Measurements from ENCODE around the gene GLOD4. TPM values are rescaled to one million over a fixed set of nuclear protein-coding genes. Genes with fewer than 3 reads are reported as not detected.

Gene GLOD4
- total and polyA plus RNA-seq, 11 donors: 14.0 to 39.7 (median 25.4) TPM

- H3K9me3 ChIP-seq: peaks cover 0 to 7% (median 0%) of the 10 kb centered on the region in 12 donors
- H3K27ac ChIP-seq: no peak overlapping the region
- H3K4me3 ChIP-seq: no peak overlapping the region
- TF ChIP-seq, protein P1, sequence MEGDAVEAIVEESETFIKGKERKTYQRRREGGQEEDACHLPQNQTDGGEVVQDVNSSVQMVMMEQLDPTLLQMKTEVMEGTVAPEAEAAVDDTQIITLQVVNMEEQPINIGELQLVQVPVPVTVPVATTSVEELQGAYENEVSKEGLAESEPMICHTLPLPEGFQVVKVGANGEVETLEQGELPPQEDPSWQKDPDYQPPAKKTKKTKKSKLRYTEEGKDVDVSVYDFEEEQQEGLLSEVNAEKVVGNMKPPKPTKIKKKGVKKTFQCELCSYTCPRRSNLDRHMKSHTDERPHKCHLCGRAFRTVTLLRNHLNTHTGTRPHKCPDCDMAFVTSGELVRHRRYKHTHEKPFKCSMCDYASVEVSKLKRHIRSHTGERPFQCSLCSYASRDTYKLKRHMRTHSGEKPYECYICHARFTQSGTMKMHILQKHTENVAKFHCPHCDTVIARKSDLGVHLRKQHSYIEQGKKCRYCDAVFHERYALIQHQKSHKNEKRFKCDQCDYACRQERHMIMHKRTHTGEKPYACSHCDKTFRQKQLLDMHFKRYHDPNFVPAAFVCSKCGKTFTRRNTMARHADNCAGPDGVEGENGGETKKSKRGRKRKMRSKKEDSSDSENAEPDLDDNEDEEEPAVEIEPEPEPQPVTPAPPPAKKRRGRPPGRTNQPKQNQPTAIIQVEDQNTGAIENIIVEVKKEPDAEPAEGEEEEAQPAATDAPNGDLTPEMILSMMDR (IDR thresholded peaks at IDR 0.05): no peak
- no peak for TF ChIP-seq POLR2A (IDR thresholded peaks at IDR 0.05)
- ATAC-seq (no peak), DNase-seq (no peak)
- no peaks in the 10 kb centered on the region for H3K27me3 ChIP-seq
- intact Hi-C loops (cut with DNase I): no loop called here
- 91 to 96% (median 93%) methylated on average over 5 of the region's 5 CpGs for WGBS, 4 donors
- peaks cover 0 to 5% (median 0%) of the 10 kb centered on the region in 9 donors for H3K36me3 ChIP-seq
- H3K4me1 ChIP-seq: peaks cover 0 to 7% (median 0%) of the 10 kb centered on the region in 12 donors
Measured at GRCh38 chr17:828761-829160, 46.7 kb upstream of the GLOD4 start.

- Histone ChIP-seq H3K27ac (no peak overlapping the region), H3K9me3 (peaks cover 0 to 4% (median 0%) of the 10 kb centered on the region in 12 donors), H3K27me3 (no peaks in the 10 kb centered on the region), H3K4me3 (no peak overlapping the region), H3K36me3 (peaks cover 0 to 18% (median 0%) of the 10 kb centered on the region in 9 donors), H3K4me1 (peaks cover 0 to 7% (median 0%) of the 10 kb centered on the region in 12 donors)
- DNase-seq (no peak), ATAC-seq (no peak)
- WGBS, 4 donors: 88 to 95% (median 93%) methylated on average over 10 to 21 of the region's 21 CpGs
- intact Hi-C loops (cut with DNase I): no loop called here
- TF ChIP-seq POLR2A (IDR thresholded peaks at IDR 0.05): no peak
- TF ChIP-seq, protein P1 (IDR thresholded peaks at IDR 0.05): no peak
Measured at GRCh38 chr17:826778-827177, 44.7 kb upstream of the GLOD4 start.

GRCh38 chr17:825216-825615 lies 43.1 kb upstream of the GLOD4 start:
- DNase-seq (no peak), ATAC-seq (no peak)
- peaks cover 0 to 19% (median 0%) of the 10 kb centered on the region in 9 donors for H3K36me3 ChIP-seq
- no peak overlapping the region for H3K27ac ChIP-seq
- no peaks in the 10 kb centered on the region for H3K27me3 ChIP-seq
- peaks cover 0 to 7% (median 0%) of the 10 kb centered on the region in 12 donors for H3K4me1 ChIP-seq
- no peaks in the 10 kb centered on the region for H3K9me3 ChIP-seq
- 83 to 91% (median 87%) methylated on average over 17 of the region's 17 CpGs for WGBS, 4 donors
- no peak overlapping the region for H3K4me3 ChIP-seq
- TF ChIP-seq, protein P1 (IDR thresholded peaks at IDR 0.05): no peak
- TF ChIP-seq POLR2A (IDR thresholded peaks at IDR 0.05): no peak
- intact Hi-C loops (cut with DNase I): no loop called here

- WGBS, 4 donors: 76 to 91% (median 80%) methylated on average over 15 to 16 of the region's 16 CpGs
- intact Hi-C loops (cut with DNase I): no loop called here
Measured at GRCh38 chr17:824378-824777, 42.3 kb upstream of the GLOD4 start.

More at GRCh38 chr17:824378-824777, 42.3 kb upstream of the GLOD4 start:
- DNase-seq: no peak
- no peak overlapping the region for H3K27ac ChIP-seq
- peak in 3 of 4 donors; percentile 65 to 75 (median 67) for ATAC-seq
- peaks cover 0 to 21% (median 5%) of the 10 kb centered on the region in 9 donors for H3K36me3 ChIP-seq
- no peaks in the 10 kb centered on the region for H3K9me3 ChIP-seq
- no peaks in the 10 kb centered on the region for H3K27me3 ChIP-seq
- no peak overlapping the region for H3K4me3 ChIP-seq
- peaks cover 0 to 7% (median 0%) of the 10 kb centered on the region in 12 donors for H3K4me1 ChIP-seq
- no peak for TF ChIP-seq POLR2A (IDR thresholded peaks at IDR 0.05)
- TF ChIP-seq, protein P1 (IDR thresholded peaks at IDR 0.05): no peak
